Mammary epithelial cell (primary cell): Measurements from ENCODE around the gene MYO1F.

ENCODE experiments used
- EZH2 ChIP-seq: IDR thresholded peaks from 2 replicates; pipeline ENCODE4 v1.6.1; 2012; ENCODE audit warnings: low read length, inconsistent platforms, borderline replicate concordance
- TF ChIP-seq, protein P1 (sequence below), 2 donors: IDR thresholded peaks in 1 of 2; conservative IDR thresholded peaks in 1 of 2; 2 replicates each; pipeline ENCODE4 v1.5.1; 2011 to 2012; ENCODE audit warnings: inconsistent platforms in 2 of 2, low read length in 2 of 2, mild to moderate bottlenecking in 2 of 2, control low read depth in 1 of 2, low read depth in 1 of 2; ENCODE audit not compliant: insufficient read depth in 1 of 2; ENCODE audit errors: extremely low read depth in 1 of 2

GRCh38 chr19:8515317-8515716 is 61.9 kb downstream of the MYO1F start:
- TF ChIP-seq, protein P1, sequence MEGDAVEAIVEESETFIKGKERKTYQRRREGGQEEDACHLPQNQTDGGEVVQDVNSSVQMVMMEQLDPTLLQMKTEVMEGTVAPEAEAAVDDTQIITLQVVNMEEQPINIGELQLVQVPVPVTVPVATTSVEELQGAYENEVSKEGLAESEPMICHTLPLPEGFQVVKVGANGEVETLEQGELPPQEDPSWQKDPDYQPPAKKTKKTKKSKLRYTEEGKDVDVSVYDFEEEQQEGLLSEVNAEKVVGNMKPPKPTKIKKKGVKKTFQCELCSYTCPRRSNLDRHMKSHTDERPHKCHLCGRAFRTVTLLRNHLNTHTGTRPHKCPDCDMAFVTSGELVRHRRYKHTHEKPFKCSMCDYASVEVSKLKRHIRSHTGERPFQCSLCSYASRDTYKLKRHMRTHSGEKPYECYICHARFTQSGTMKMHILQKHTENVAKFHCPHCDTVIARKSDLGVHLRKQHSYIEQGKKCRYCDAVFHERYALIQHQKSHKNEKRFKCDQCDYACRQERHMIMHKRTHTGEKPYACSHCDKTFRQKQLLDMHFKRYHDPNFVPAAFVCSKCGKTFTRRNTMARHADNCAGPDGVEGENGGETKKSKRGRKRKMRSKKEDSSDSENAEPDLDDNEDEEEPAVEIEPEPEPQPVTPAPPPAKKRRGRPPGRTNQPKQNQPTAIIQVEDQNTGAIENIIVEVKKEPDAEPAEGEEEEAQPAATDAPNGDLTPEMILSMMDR (conservative IDR thresholded peaks at IDR 0.05 in 1 of 2, IDR thresholded peaks at IDR 0.05 in 1 of 2; ENCODE audit: extremely low read depth in 1 of 2, insufficient read depth in 1 of 2, low read depth in 1 of 2, low read length in 2 of 2) = no peak
- no peak for TF ChIP-seq EZH2
